Ovary (tissue), 9 donors: ENCODE data around the gene BIRC7. TPM values are rescaled to one million over a fixed set of nuclear protein-coding genes. Genes with fewer than 3 reads are reported as not detected.
A peak's percentile ranks its signal among the peaks of the same experiment; 100 is the strongest.

ENCODE experiments used
- DNase-seq, 5 donors: peaks; one replicate each; pipeline ENCODE4 v3.0.0-alpha.2; 2019 to 2020
- H3K27ac ChIP-seq, 2 donors: fragments of 200-600 bp; one replicate each; pipeline versions ENCODE4 v1.5.1 to v1.8.0; 2019 to 2022
- H3K27me3 ChIP-seq: fragments of 200-600 bp; one replicate; pipeline ENCODE4 v1.8.0; 2022
- H3K36me3 ChIP-seq: fragments of 200-600 bp; sonication (generic); one replicate; pipeline ENCODE4 v1.5.1; 2019
- H3K4me1 ChIP-seq: one replicate; pipeline ENCODE4 v1.8.1; 2013; ENCODE audit warnings: mild to moderate bottlenecking, moderate library complexity; ENCODE audit not compliant: insufficient read depth
- H3K4me3 ChIP-seq: fragments of 200-600 bp; sonication (generic); one replicate; pipeline ENCODE4 v1.5.1; 2017
- H3K9me3 ChIP-seq, 2 donors: fragments of 200-600 bp in 1 of 2; sonication (generic) in 1 of 2; one replicate each; pipeline versions ENCODE4 v1.5.1 to v1.8.1; 2013 to 2019; ENCODE audit warnings: mild to moderate bottlenecking in 1 of 2, moderate library complexity in 1 of 2
- EP300 ChIP-seq: sonication (generic); formaldehyde crosslinking; IDR thresholded peaks from one replicate; pipeline ENCODE4 v1.6.1; 2017; ENCODE audit warnings: antibody characterized with exemption
- POLR2A ChIP-seq: fragments of 450-650 bp; IDR thresholded peaks from one replicate; pipeline ENCODE4 v1.6.1; 2017; ENCODE audit warnings: antibody characterized with exemption, mild to moderate bottlenecking, moderate library complexity
- WGBS, 3 donors: extraction: QIAGEN DNeasy Blood & Tissue Kit in 1 of 3; methylation state at CpG; one replicate each; pipeline versions ENCODE4 v1.1.5 to v1.1.7; 2013 to 2017; 5-methylcytosine and 5-hydroxymethylcytosine counted together
- intact Hi-C, 4 donors: fragments of 100-400 bp; cut with DNase I; formaldehyde crosslinking; loops; one replicate each; pipeline versions ENCODE4 v1.11.0 to v1.15.1; 2022 to 2023
- polyA plus RNA-seq, 2 donors: library from polyadenylated mRNA; stranded (reverse); fragments of 200-250 nt in 1 of 2; fragments of 350-450 nt in 1 of 2; fragmentation: Illumina TruSeq in 1 of 2; extraction: RNeasy Lipid Tissue Mini Kit (QIAGEN cat#74804) in 1 of 2; gene quantifications; one replicate each; pipeline ENCODE4 v1.2.3, GENCODE V29; 2013 to 2014
- total RNA-seq, 7 donors: library from RNA; depleted of rRNA in 2 of 7; stranded (reverse); fragments of >200 nt in 2 of 7; fragmentation: NEBNext Ultra II Directional in 3 of 7; extraction: Animal tissue kit (Norgen Biotek cat#: 25700) in 3 of 7; gene quantifications; one replicate each; pipeline versions ENCODE4 v1.1.0 to v1.2.4, GENCODE V29; 2016 to 2023
- TF ChIP-seq, protein P1 (sequence below), 3 donors: fragments of 450-650 bp in 2 of 3; fragments of 200-600 bp in 1 of 3; IDR thresholded peaks; one replicate each; pipeline versions ENCODE4 v1.5.1 to v1.8.0; 2016 to 2022; ENCODE audit warnings: antibody characterized with exemption in 3 of 3, mild to moderate bottlenecking in 1 of 3
- donor health status: DM: no; HTN: no; CAD: no; lungs with moderate emphysema.
- donor health status: DM: no; HTN: no; CAD: no.
- donor health status: Bipolar disorder and iron deficiency.
- donor health status: DM: yes; HTN: yes; CAD: no.
- donor health status: DM: no; HTN: no; CAD: no.
- donor health status: DM: yes; HTN: yes; CAD: no.

The BIRC7 gene
- total and polyA plus RNA-seq, 9 donors = 0.60 to 1.1 TPM; not detected in 7

GRCh38 chr20:63217706-63218105 lies 18.0 kb upstream of the BIRC7 start:
- intact Hi-C loops = no loop called here
- WGBS, 3 donors = 76% methylated on average over 7 of the region's 7 CpGs

GRCh38 chr20:63218701-63219446 lies 16.8 kb upstream of the BIRC7 start:
- peaks cover 6% of the 10 kb centered on the region for H3K4me1 ChIP-seq
- 63 to 71% (median 70%) methylated on average over 13 of the region's 13 CpGs for WGBS, 3 donors
- no peaks in the 10 kb centered on the region for H3K36me3 ChIP-seq
- no peak overlapping the region for H3K4me3 ChIP-seq
- H3K27me3 ChIP-seq = no peaks in the 10 kb centered on the region
- H3K9me3 ChIP-seq = no peaks in the 10 kb centered on the region
- TF ChIP-seq, protein P1, sequence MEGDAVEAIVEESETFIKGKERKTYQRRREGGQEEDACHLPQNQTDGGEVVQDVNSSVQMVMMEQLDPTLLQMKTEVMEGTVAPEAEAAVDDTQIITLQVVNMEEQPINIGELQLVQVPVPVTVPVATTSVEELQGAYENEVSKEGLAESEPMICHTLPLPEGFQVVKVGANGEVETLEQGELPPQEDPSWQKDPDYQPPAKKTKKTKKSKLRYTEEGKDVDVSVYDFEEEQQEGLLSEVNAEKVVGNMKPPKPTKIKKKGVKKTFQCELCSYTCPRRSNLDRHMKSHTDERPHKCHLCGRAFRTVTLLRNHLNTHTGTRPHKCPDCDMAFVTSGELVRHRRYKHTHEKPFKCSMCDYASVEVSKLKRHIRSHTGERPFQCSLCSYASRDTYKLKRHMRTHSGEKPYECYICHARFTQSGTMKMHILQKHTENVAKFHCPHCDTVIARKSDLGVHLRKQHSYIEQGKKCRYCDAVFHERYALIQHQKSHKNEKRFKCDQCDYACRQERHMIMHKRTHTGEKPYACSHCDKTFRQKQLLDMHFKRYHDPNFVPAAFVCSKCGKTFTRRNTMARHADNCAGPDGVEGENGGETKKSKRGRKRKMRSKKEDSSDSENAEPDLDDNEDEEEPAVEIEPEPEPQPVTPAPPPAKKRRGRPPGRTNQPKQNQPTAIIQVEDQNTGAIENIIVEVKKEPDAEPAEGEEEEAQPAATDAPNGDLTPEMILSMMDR (IDR thresholded peaks at IDR 0.05) = no peak
- TF ChIP-seq POLR2A = no peak
- TF ChIP-seq EP300 = no peak
- intact Hi-C loops = no loop called here
- no peak for DNase-seq
- no peak overlapping the region for H3K27ac ChIP-seq

More at GRCh38 chr20:63217706-63218105, 18.0 kb upstream of the BIRC7 start:
- H3K4me1 ChIP-seq = peaks cover 6% of the 10 kb centered on the region
- no peaks in the 10 kb centered on the region for H3K36me3 ChIP-seq
- H3K9me3 ChIP-seq = no peaks in the 10 kb centered on the region
- no peaks in the 10 kb centered on the region for H3K27me3 ChIP-seq
- peak in 2 of 5 donors; percentile 44 for DNase-seq
- no peak overlapping the region for H3K27ac ChIP-seq
- no peak for TF ChIP-seq POLR2A
- no peak for TF ChIP-seq EP300
- TF ChIP-seq, protein P1 (IDR thresholded peaks at IDR 0.05) = no peak
- H3K4me3 ChIP-seq = no peak overlapping the region

DNA sequence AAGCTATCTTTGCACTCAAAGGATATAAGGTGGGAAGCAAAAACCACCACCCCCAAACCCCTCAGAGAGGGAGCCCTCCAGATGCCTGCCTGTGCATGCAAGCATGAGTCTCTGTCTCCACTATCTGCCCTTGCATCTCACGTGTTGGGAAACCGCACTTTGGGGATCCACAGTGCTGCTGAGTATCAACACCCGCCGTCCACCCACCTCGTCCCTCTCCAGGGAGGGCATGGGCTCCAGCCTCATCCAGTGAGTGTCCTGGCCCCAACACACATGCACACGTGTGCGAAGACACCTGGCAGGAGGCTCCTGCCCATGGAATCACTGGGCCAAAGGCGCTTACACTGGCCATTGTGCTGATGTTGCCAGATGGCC lies 16.3 kb upstream of the BIRC7 start:
- Histone ChIP-seq H3K4me1 (peaks cover 6% of the 10 kb centered on the region), H3K4me3 (no peak overlapping the region), H3K27me3 (no peaks in the 10 kb centered on the region), H3K9me3 (no peaks in the 10 kb centered on the region), H3K27ac (no peak overlapping the region), H3K36me3 (no peaks in the 10 kb centered on the region)
- DNase-seq = no peak
- WGBS, 3 donors = 63 to 69% (median 65%) methylated on average over 8 of the region's 8 CpGs
- TF ChIP-seq POLR2A = no peak
- TF ChIP-seq EP300 = no peak
- TF ChIP-seq, protein P1 (IDR thresholded peaks at IDR 0.05) = no peak
- intact Hi-C loops = no loop called here

DNA sequence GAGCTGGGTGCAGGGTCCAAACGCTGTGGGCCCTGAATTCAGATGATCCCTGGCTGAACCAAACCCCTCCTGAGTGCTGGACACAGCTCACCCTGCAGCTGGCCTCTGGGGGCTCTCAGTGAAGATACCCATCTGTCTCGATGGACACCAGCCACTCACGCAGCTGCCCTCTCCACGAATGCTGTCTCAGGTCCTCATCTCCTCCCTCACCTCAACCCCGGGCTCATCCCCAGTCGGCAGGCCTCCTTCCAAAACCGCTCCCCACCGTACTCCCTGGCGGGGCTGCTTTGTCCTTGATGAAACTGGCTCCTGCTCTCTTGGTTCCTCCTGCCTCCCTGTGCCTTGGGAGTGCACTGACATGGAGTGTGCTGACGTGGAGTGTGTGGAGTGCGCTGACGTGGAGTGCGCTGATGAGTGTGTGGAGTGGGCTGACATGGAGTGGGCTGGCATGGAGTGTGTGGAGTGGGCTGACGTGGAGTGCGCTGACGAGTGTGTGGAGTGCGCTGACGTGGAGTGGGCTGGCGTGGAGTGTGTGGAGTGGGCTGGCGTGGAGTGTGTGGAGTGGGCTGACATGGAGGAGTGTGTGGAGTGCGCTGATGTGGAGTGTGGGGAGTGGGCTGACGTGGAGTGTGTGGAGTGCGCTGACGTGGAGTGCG lies 15.7 kb upstream of the BIRC7 start:
- Histone ChIP-seq H3K4me3 (no peak overlapping the region), H3K27ac (no peak overlapping the region), H3K9me3 (no peaks in the 10 kb centered on the region), H3K36me3 (no peaks in the 10 kb centered on the region), H3K4me1 (peaks cover 3% of the 10 kb centered on the region), H3K27me3 (no peaks in the 10 kb centered on the region)
- WGBS, 3 donors = 52 to 65% (median 61%) methylated on average over 25 of the region's 25 CpGs
- DNase-seq = no peak
- TF ChIP-seq, protein P1 (IDR thresholded peaks at IDR 0.05) = no peak
- TF ChIP-seq EP300 = no peak
- no peak for TF ChIP-seq POLR2A
- intact Hi-C loops = no loop called here
